Activated T-helper 2 cell treated with anti-CD3 and anti-CD28 coated beads, Interferon-gamma antibody, Interleukin-2, Interleukin-4, amounts not matched to agents 10 μg/mL and 5 μg/mL and 100 μg/mL, durations not matched to agents 14 hours and 24 hours and 36 hours (primary cell): Measurements from ENCODE around the gene MB21D2. TPM values are rescaled to one million over a fixed set of nuclear protein-coding genes. Genes with fewer than 3 reads are reported as not detected.
"Not testable (repeated sequence)": the region's sequence is repeated elsewhere in the genome, so short reads cannot be mapped to it uniquely, and the experiment has no call there.

Experiments used
- DNase-seq: peaks from one replicate; pipeline ENCODE4 v3.0.0; 2021; ENCODE audit warnings: low spot score
- H3K27ac Mint-ChIP-seq: one replicate; pipeline ENCODE4 v1.8.0; 2021; ENCODE audit warnings: mixed read lengths
- H3K27me3 Mint-ChIP-seq: one replicate; pipeline ENCODE4 v1.8.0; 2021; ENCODE audit warnings: low read depth, mixed read lengths
- H3K36me3 Mint-ChIP-seq: one replicate; pipeline ENCODE4 v1.8.0; 2021; ENCODE audit warnings: low read depth, mixed read lengths
- H3K4me1 Mint-ChIP-seq: one replicate; pipeline ENCODE4 v1.8.0; 2021; ENCODE audit warnings: low read depth, mixed read lengths
- H3K4me3 Mint-ChIP-seq: one replicate; pipeline ENCODE4 v1.8.0; 2021; ENCODE audit warnings: low read depth, mild to moderate bottlenecking, moderate library complexity, mixed read lengths
- H3K9me3 Mint-ChIP-seq: one replicate; pipeline ENCODE4 v1.8.0; 2021; ENCODE audit warnings: mixed read lengths
- intact Hi-C: fragments of 100-400 bp; cut with micrococcal nuclease; formaldehyde crosslinking; loops from one replicate; pipeline ENCODE4 v1.15.1; 2023
- total RNA-seq: library from RNA; stranded (reverse); gene quantifications from 2 replicates; pipeline ENCODE4 v1.2.3, GENCODE V29; 2022

The MB21D2 gene
- total RNA-seq, 1 donor from 2014 or later = 17.7 TPM

GRCh38 chr3:192817506-192817905 lies 100.2 kb downstream of the MB21D2 start:
- Mint-ChIP-seq H3K27me3 (peaks cover 2% of the 10 kb centered on the region), H3K4me1 (peaks cover 47% of the 10 kb centered on the region), H3K27ac (peak overlapping the region; percentile 54), H3K36me3 (no peaks in the 10 kb centered on the region), H3K9me3 (no peaks in the 10 kb centered on the region), H3K4me3 (no peak overlapping the region)
- no peak for DNase-seq
- intact Hi-C loops = loop anchor here (1.0 kb wide), 2 partner anchors 38 to 69 kb away; no protein-coding TSS in a partner anchor

GRCh38 chr3:192817053-192817452 lies 100.6 kb downstream of the MB21D2 start:
- peak overlapping the region; percentile 60 for H3K4me3 Mint-ChIP-seq
- no peak for DNase-seq
- H3K27ac Mint-ChIP-seq = peak overlapping the region; percentile 87
- H3K27me3 Mint-ChIP-seq = peaks cover 3% of the 10 kb centered on the region
- intact Hi-C loops = loop anchor here (1.0 kb wide), 2 partner anchors 38 to 69 kb away; no protein-coding TSS in a partner anchor
- no peaks in the 10 kb centered on the region for H3K36me3 Mint-ChIP-seq
- H3K4me1 Mint-ChIP-seq = peaks cover 47% of the 10 kb centered on the region
- no peaks in the 10 kb centered on the region for H3K9me3 Mint-ChIP-seq

- Mint-ChIP-seq H3K27me3 (peaks cover 3% of the 10 kb centered on the region), H3K4me3 (no peak overlapping the region), H3K4me1 (peaks cover 45% of the 10 kb centered on the region), H3K9me3 (no peaks in the 10 kb centered on the region), H3K36me3 (no peaks in the 10 kb centered on the region), H3K27ac (no peak overlapping the region)
- no peak for DNase-seq
- intact Hi-C loops = loop anchor here (1.0 kb wide), 2 partner anchors 91 to 225 kb away; no protein-coding TSS in a partner anchor
These were observed 101.3 kb downstream of the MB21D2 start for GRCh38 chr3:192816351-192816750.

- Mint-ChIP-seq H3K4me3 (no peak overlapping the region), H3K27ac (no peak overlapping the region), H3K27me3 (peaks cover 3% of the 10 kb centered on the region), H3K36me3 (no peaks in the 10 kb centered on the region), H3K4me1 (peaks cover 16% of the 10 kb centered on the region), H3K9me3 (no peaks in the 10 kb centered on the region)
- DNase-seq = no peak
- intact Hi-C loops = loop anchor here (5.0 kb wide), 1 partner anchor 759 kb away; no protein-coding TSS in a partner anchor
These were observed 104.8 kb downstream of the MB21D2 start for GRCh38 chr3:192812743-192813383.

- Mint-ChIP-seq H3K27me3 (no peaks in the 10 kb centered on the region), H3K4me3 (no peak overlapping the region), H3K36me3 (no peaks in the 10 kb centered on the region), H3K27ac (no peak overlapping the region), H3K4me1 (no peaks in the 10 kb centered on the region), H3K9me3 (no peaks in the 10 kb centered on the region)
- intact Hi-C loops = no loop called here
- DNase-seq = no peak
These were observed 111.9 kb downstream of the MB21D2 start for GRCh38 chr3:192805711-192806110.

GRCh38 chr3:192804502-192804901 lies 113.2 kb downstream of the MB21D2 start:
- H3K4me1 Mint-ChIP-seq = peaks cover 3% of the 10 kb centered on the region
- no peak overlapping the region for H3K4me3 Mint-ChIP-seq
- H3K27me3 Mint-ChIP-seq = no peaks in the 10 kb centered on the region
- H3K36me3 Mint-ChIP-seq = no peaks in the 10 kb centered on the region
- H3K27ac Mint-ChIP-seq = no peak overlapping the region
- intact Hi-C loops = no loop called here
- no peak for DNase-seq
- H3K9me3 Mint-ChIP-seq = no peaks in the 10 kb centered on the region

GRCh38 chr3:192802957-192803899 lies 114.4 kb downstream of the MB21D2 start:
- Mint-ChIP-seq H3K27ac (no peak overlapping the region), H3K36me3 (peaks cover 3% of the 10 kb centered on the region), H3K4me1 (peaks cover 9% of the 10 kb centered on the region), H3K27me3 (no peaks in the 10 kb centered on the region), H3K9me3 (no peaks in the 10 kb centered on the region), H3K4me3 (no peak overlapping the region)
- DNase-seq = no peak
- intact Hi-C loops = loop anchor here (1.0 to 2.0 kb wide), 2 partner anchors 237 to 336 kb away; no protein-coding TSS in a partner anchor

GRCh38 chr3:192801985-192802384 lies 115.7 kb downstream of the MB21D2 start:
- Mint-ChIP-seq H3K4me1 (peaks cover 13% of the 10 kb centered on the region), H3K9me3 (no peaks in the 10 kb centered on the region), H3K27ac (no peak overlapping the region), H3K36me3 (peaks cover 3% of the 10 kb centered on the region), H3K27me3 (no peaks in the 10 kb centered on the region), H3K4me3 (no peak overlapping the region)
- intact Hi-C loops = loop anchor here (2.0 kb wide), 1 partner anchor 335 kb away; no protein-coding TSS in a partner anchor
- no peak for DNase-seq

GRCh38 chr3:192799721-192800120 lies 117.9 kb downstream of the MB21D2 start:
- no peaks in the 10 kb centered on the region for H3K9me3 Mint-ChIP-seq
- no peaks in the 10 kb centered on the region for H3K27me3 Mint-ChIP-seq
- no peak for DNase-seq
- no peak overlapping the region for H3K4me3 Mint-ChIP-seq
- intact Hi-C loops = no loop called here
- H3K4me1 Mint-ChIP-seq = peaks cover 13% of the 10 kb centered on the region
- peaks cover 3% of the 10 kb centered on the region for H3K36me3 Mint-ChIP-seq
- no peak overlapping the region for H3K27ac Mint-ChIP-seq

- DNase-seq = no peak
- Mint-ChIP-seq H3K36me3 (peaks cover 3% of the 10 kb centered on the region), H3K27me3 (no peaks in the 10 kb centered on the region), H3K9me3 (no peaks in the 10 kb centered on the region), H3K4me1 (peaks cover 13% of the 10 kb centered on the region), H3K4me3 (no peak overlapping the region), H3K27ac (no peak overlapping the region)
- intact Hi-C loops = no loop called here
These were observed 122.6 kb downstream of the MB21D2 start for GRCh38 chr3:192795021-192795420.

- Mint-ChIP-seq H3K9me3 (no peaks in the 10 kb centered on the region), H3K27me3 (no peaks in the 10 kb centered on the region), H3K36me3 (peaks cover 3% of the 10 kb centered on the region), H3K27ac (no peak overlapping the region), H3K4me3 (no peak overlapping the region), H3K4me1 (peaks cover 9% of the 10 kb centered on the region)
- intact Hi-C loops = no loop called here
- DNase-seq = no peak
These were observed 123.4 kb downstream of the MB21D2 start for GRCh38 chr3:192794216-192794615.

- H3K4me3 Mint-ChIP-seq, intact Hi-C loops: not testable (repeated sequence)
These were observed 128.7 kb downstream of the MB21D2 start for GRCh38 chr3:192788816-192789515.

More at GRCh38 chr3:192788816-192789515, 128.7 kb downstream of the MB21D2 start:
- H3K36me3 Mint-ChIP-seq, H3K27me3 Mint-ChIP-seq, DNase-seq, H3K4me1 Mint-ChIP-seq, H3K27ac Mint-ChIP-seq, H3K9me3 Mint-ChIP-seq: not testable (repeated sequence)
